Astrocyte of the cerebellum (primary cell): ENCODE data around the gene ATP6V0B.
A peak's percentile ranks its signal among the peaks of the same experiment; 100 is the strongest.

Source experiments
- DNase-seq: peaks from one replicate; pipeline ENCODE4 v3.0.0-alpha.2; 2011; ENCODE audit warnings: low read depth
- H3K4me3 ChIP-seq: 2 replicates; pipeline ENCODE4 v1.5.1; 2011; ENCODE audit warnings: mild to moderate bottlenecking, low read depth, low read length, moderate library complexity
- CTCF ChIP-seq: IDR thresholded peaks from 2 replicates; pipeline ENCODE4 v1.5.1; 2012; ENCODE audit warnings: low read length, low read depth, moderate library complexity, mild to moderate bottlenecking; ENCODE audit errors: missing control alignments
- in situ Hi-C: cut with HindIII; loops from 2 replicates; pipeline ENCODE4 v1.10.0; 2017; ENCODE audit warnings: low sequenced_read_pairs

ATP6V0B gene

DNA sequence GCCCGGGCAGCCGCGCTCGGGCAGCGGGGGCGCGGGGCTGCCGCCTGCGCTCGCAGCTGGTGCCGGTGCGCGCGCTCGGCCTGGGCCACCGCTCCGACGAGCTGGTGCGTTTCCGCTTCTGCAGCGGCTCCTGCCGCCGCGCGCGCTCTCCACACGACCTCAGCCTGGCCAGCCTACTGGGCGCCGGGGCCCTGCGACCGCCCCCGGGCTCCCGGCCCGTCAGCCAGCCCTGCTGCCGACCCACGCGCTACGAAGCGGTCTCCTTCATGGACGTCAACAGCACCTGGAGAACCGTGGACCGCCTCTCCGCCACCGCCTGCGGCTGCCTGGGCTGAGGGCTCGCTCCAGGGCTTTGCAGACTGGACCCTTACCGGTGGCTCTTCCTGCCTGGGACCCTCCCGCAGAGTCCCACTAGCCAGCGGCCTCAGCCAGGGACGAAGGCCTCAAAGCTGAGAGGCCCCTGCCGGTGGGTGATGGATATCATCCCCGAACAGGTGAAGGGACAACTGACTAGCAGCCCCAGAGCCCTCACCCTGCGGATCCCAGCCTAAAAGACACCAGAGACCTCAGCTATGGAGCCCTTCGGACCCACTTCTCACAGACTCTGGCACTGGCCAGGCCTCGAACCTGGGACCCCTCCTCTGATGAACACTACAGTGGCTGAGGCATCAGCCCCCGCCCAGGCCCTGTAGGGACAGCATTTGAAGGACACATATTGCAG, 38.2 kb upstream of the ATP6V0B start:
- peak overlapping the region; percentile 31 for H3K4me3 ChIP-seq
- no peak for DNase-seq
- in situ Hi-C loops, result loop anchor here (5.0 kb wide), 3 partner anchors 74 to 169 kb away; no protein-coding TSS in a partner anchor
- TF ChIP-seq CTCF, result peak; percentile 38

GRCh38 chr1:43937179-43937865, 37.4 kb upstream of the ATP6V0B start:
- in situ Hi-C loops, result loop anchor here (5.0 kb wide), 3 partner anchors 75 to 170 kb away; no protein-coding TSS in a partner anchor

GRCh38 chr1:43938383-43938782, 36.4 kb upstream of the ATP6V0B start:
- in situ Hi-C loops, result loop anchor here (5.0 kb wide), 3 partner anchors 76 to 171 kb away; no protein-coding TSS in a partner anchor
- TF ChIP-seq CTCF, result no peak
- no peak overlapping the region for H3K4me3 ChIP-seq
- DNase-seq, result no peak

More at GRCh38 chr1:43937179-43937865, 37.4 kb upstream of the ATP6V0B start:
- DNase-seq, result no peak
- no peak for TF ChIP-seq CTCF
- H3K4me3 ChIP-seq, result no peak overlapping the region

- no peak overlapping the region for H3K4me3 ChIP-seq
- no peak for TF ChIP-seq CTCF
- in situ Hi-C loops, result loop anchor here (5.0 kb wide), 3 partner anchors 77 to 172 kb away; no protein-coding TSS in a partner anchor
- DNase-seq, result no peak
These were observed 35.7 kb upstream of the ATP6V0B start for GRCh38 chr1:43938892-43939587.

DNA sequence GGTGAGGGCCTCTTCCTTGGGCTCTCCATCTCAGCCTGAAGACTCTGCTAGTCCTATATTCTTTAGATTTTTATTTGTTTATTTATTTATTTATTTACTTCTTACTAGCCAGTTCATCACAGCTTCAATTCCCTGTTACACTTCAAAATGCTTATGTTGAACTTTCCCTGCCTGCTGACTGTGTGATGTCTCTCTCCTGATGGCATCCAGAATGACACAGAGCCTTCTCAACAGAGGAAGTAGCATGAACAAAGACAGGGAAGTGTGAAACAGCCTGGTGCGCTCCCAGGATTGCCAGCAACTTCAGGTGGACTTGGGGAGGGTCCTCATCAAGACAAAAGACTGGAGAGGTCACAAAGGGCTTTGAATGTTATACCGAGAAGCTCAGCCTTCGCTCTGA, 32.3 kb upstream of the ATP6V0B start:
- DNase-seq, result no peak
- in situ Hi-C loops, result no loop called here
- TF ChIP-seq CTCF, result no peak
- no peak overlapping the region for H3K4me3 ChIP-seq

- no peak overlapping the region for H3K4me3 ChIP-seq
- no peak for TF ChIP-seq CTCF
- no peak for DNase-seq
- in situ Hi-C loops, result no loop called here
These were observed 29.9 kb upstream of the ATP6V0B start for GRCh38 chr1:43944860-43945259.
